T-cell (primary cell): ENCODE results near the gene PDZRN3. TPM values are rescaled to one million over a fixed set of nuclear protein-coding genes. Genes with fewer than 3 reads are reported as not detected.

Source experiments
- ATAC-seq, 4 experiments: fragments of 200-7000 bp in 3 of 4; fragments of 150-1000 bp in 1 of 4; cut with Tn5 transposase; replicated peaks in 1 of 4; 1 replicate in 3 of 4; 2 replicates in 1 of 4; pipeline ENCODE4 v1.10.0; 2021; ENCODE audit warnings: moderate library complexity in 3 of 4, mild to moderate bottlenecking in 2 of 4, moderate number of reproducible peaks in 1 of 4
- CTCF ChIA-PET, 2 donors: fragments of 300-600 bp; sonication (Branson Sonifier 250); formaldehyde crosslinking; loops; one replicate each; lab custom pipeline; 2022; ENCODE audit warnings: antibody characterized with exemption in 2 of 2; lab: Charles Lee
- POLR2A ChIA-PET, 2 donors: fragments of 300-600 bp; sonication (Branson Sonifier 250); formaldehyde crosslinking; loops; one replicate each; lab custom pipeline; 2022; ENCODE audit warnings: antibody characterized with exemption in 2 of 2; lab: Charles Lee
- DNase-seq, 35 experiments: peaks; one replicate each; pipeline versions ENCODE4 v3.0.0 to v3.0.0-alpha.2; 2013 to 2023
- H3K27ac ChIP-seq: one replicate; pipeline ENCODE4 v1.5.1; 2013; ENCODE audit warnings: low read length
- H3K27me3 ChIP-seq, 2 experiments: replicated peaks in 1 of 2; 1 replicate in 1 of 2; 2 replicates in 1 of 2; pipeline versions ENCODE4 v1.6.1 to v1.7.0; 2013; ENCODE audit warnings: low read length in 1 of 2, mixed read lengths in 1 of 2; ENCODE audit not compliant: control insufficient read depth in 2 of 2, insufficient read depth in 2 of 2; ENCODE audit errors: extremely low read depth in 1 of 2
- H3K36me3 ChIP-seq, 2 donors: 1 replicate in 1 of 2; 2 replicates in 1 of 2; pipeline versions ENCODE4 v1.6.1 to v1.7.0; 2013; ENCODE audit warnings: low read length in 1 of 2; ENCODE audit not compliant: control insufficient read depth in 2 of 2, insufficient read depth in 1 of 2; ENCODE audit errors: extremely low read depth in 1 of 2
- H3K4me1 ChIP-seq, 2 experiments: 1 replicate in 1 of 2; 2 replicates in 1 of 2; pipeline versions ENCODE4 v1.6.1 to v1.7.0; 2013; ENCODE audit warnings: low read length in 2 of 2, mixed read lengths in 1 of 2; ENCODE audit not compliant: insufficient read depth in 2 of 2, control insufficient read depth in 1 of 2; ENCODE audit errors: extremely low read depth in 1 of 2
- H3K4me3 ChIP-seq, 2 donors: 1 replicate in 1 of 2; 2 replicates in 1 of 2; pipeline versions ENCODE4 v1.5.1 to v1.7.0; 2013; ENCODE audit warnings: mild to moderate bottlenecking in 2 of 2, low read length in 1 of 2, moderate library complexity in 1 of 2; ENCODE audit not compliant: control insufficient read depth in 1 of 2; ENCODE audit errors: extremely low read depth in 1 of 2
- H3K9me3 ChIP-seq: 2 replicates; pipeline ENCODE4 v1.7.0; 2013
- H3K27ac Mint-ChIP-seq, 2 donors: one replicate each; pipeline ENCODE4 v1.8.0; 2020 to 2021; ENCODE audit warnings: mild to moderate bottlenecking in 2 of 2, mixed read lengths in 2 of 2
- H3K27me3 Mint-ChIP-seq, 2 donors: one replicate each; pipeline ENCODE4 v1.8.0; 2021 to 2022; ENCODE audit warnings: mixed read lengths in 2 of 2
- H3K36me3 Mint-ChIP-seq: one replicate; pipeline ENCODE4 v1.8.0; 2021; ENCODE audit warnings: mixed read lengths
- H3K4me1 Mint-ChIP-seq, 3 donors: one replicate each; pipeline ENCODE4 v1.8.0; 2020 to 2022; ENCODE audit warnings: mixed read lengths in 3 of 3, mild to moderate bottlenecking in 1 of 3
- H3K4me3 Mint-ChIP-seq, 3 donors: one replicate each; pipeline ENCODE4 v1.8.0; 2020 to 2022; ENCODE audit warnings: mild to moderate bottlenecking in 3 of 3, mixed read lengths in 3 of 3, moderate library complexity in 3 of 3
- H3K9me3 Mint-ChIP-seq, 3 donors: one replicate each; pipeline ENCODE4 v1.8.0; 2020 to 2022; ENCODE audit warnings: mixed read lengths in 3 of 3
- WGBS: methylation state at CpG from one replicate; pipeline ENCODE4 v1.1.5; 2013; ENCODE audit warnings: missing lambda C conversion rate; ENCODE audit not compliant: insufficient coverage; 5-methylcytosine and 5-hydroxymethylcytosine counted together
- total RNA-seq, 35 experiments: library from RNA in 6 of 35; stranded (reverse) in 6 of 35; fragments of 120-200 nt in 1 of 35; gene quantifications; one replicate each; pipeline versions ENCODE4 v1.2.1 to v1.2.4 and lab custom pipeline; 2013 to 2026

PDZRN3 gene
- total RNA-seq, 5 donors from 2014 or later (not counting 1 experiment from before 2014, with no cell fraction given), result 0.16 to 0.73 (median 0.18) TPM; not detected in 2

- ChIA-PET CTCF (no interaction called here), POLR2A (no interaction called here)
- Mint-ChIP-seq H3K27me3 (peaks cover 0 to 12% of the 10 kb centered on the region in 2 donors), H3K36me3 (no peaks in the 10 kb centered on the region), H3K9me3 (no peaks in the 10 kb centered on the region), H3K27ac (no peak overlapping the region), H3K4me1 (peaks cover 0 to 4% (median 0%) of the 10 kb centered on the region in 3 donors), H3K4me3 (no peak overlapping the region)
- no CpG with 5 or more reads among the region's 3 CpGs for WGBS
- Histone ChIP-seq H3K36me3 (no peaks in the 10 kb centered on the region), H3K4me1 (no peaks in the 10 kb centered on the region), H3K27ac (no peak overlapping the region), H3K9me3 (no peaks in the 10 kb centered on the region), H3K4me3 (no peak overlapping the region), H3K27me3 (no peaks in the 10 kb centered on the region)
- no peak for DNase-seq
- no peak for ATAC-seq
Measured at GRCh38 chr3:73403444-73403843, 221.3 kb downstream of the PDZRN3 start.

- no peaks in the 10 kb centered on the region for H3K36me3 Mint-ChIP-seq
- H3K9me3 ChIP-seq, result no peaks in the 10 kb centered on the region
- H3K36me3 ChIP-seq, result no peaks in the 10 kb centered on the region
- no peaks in the 10 kb centered on the region for H3K27me3 ChIP-seq
- POLR2A ChIA-PET, result no interaction called here
- H3K4me3 ChIP-seq, result no peak overlapping the region
- H3K27ac ChIP-seq, result no peak overlapping the region
- peaks cover 0 to 8% of the 10 kb centered on the region in 2 donors for H3K27me3 Mint-ChIP-seq
- ATAC-seq (no peak), DNase-seq (no peak)
- H3K4me1 Mint-ChIP-seq, result peaks cover 0 to 4% (median 0%) of the 10 kb centered on the region in 3 donors
- H3K4me1 ChIP-seq, result no peaks in the 10 kb centered on the region
- 67% methylated on average over 5 of the region's 7 CpGs for WGBS
- H3K4me3 Mint-ChIP-seq, result no peak overlapping the region
- CTCF ChIA-PET, result interaction anchor here in 1 of 2 donors (0.6 kb wide), 1 partner anchor 21 kb away, joined by 4 read pairs; no protein-coding TSS in a partner anchor
- H3K9me3 Mint-ChIP-seq, result no peaks in the 10 kb centered on the region
- no peak overlapping the region for H3K27ac Mint-ChIP-seq
Measured at GRCh38 chr3:73401616-73402279, 223.0 kb downstream of the PDZRN3 start.

GRCh38 chr3:73401059-73401458 lies 223.7 kb downstream of the PDZRN3 start:
- Histone ChIP-seq H3K9me3 (no peaks in the 10 kb centered on the region), H3K27me3 (no peaks in the 10 kb centered on the region), H3K4me1 (no peaks in the 10 kb centered on the region), H3K36me3 (no peaks in the 10 kb centered on the region), H3K27ac (no peak overlapping the region), H3K4me3 (no peak overlapping the region)
- H3K36me3 Mint-ChIP-seq, result no peaks in the 10 kb centered on the region
- peaks cover 0 to 4% (median 0%) of the 10 kb centered on the region in 3 donors for H3K4me1 Mint-ChIP-seq
- H3K27ac Mint-ChIP-seq, result no peak overlapping the region
- POLR2A ChIA-PET, result no interaction called here
- H3K9me3 Mint-ChIP-seq, result no peaks in the 10 kb centered on the region
- no peak overlapping the region for H3K4me3 Mint-ChIP-seq
- WGBS, result 0% methylated on average over 2 of the region's 6 CpGs
- ATAC-seq, result no peak
- CTCF ChIA-PET, result no interaction called here
- no peak for DNase-seq
- peaks cover 0 to 8% of the 10 kb centered on the region in 2 donors for H3K27me3 Mint-ChIP-seq

- H3K4me3 ChIP-seq, result no peak overlapping the region
- Mint-ChIP-seq H3K4me3 (no peak overlapping the region), H3K27ac (no peak overlapping the region), H3K4me1 (peaks cover 0 to 4% (median 0%) of the 10 kb centered on the region in 3 donors), H3K27me3 (peaks cover 0 to 11% of the 10 kb centered on the region in 2 donors), H3K9me3 (no peaks in the 10 kb centered on the region), H3K36me3 (no peaks in the 10 kb centered on the region)
- no peaks in the 10 kb centered on the region for H3K4me1 ChIP-seq
- no peak overlapping the region for H3K27ac ChIP-seq
- DNase-seq (no peak), ATAC-seq (no peak)
- H3K27me3 ChIP-seq, result no peaks in the 10 kb centered on the region
- no peaks in the 10 kb centered on the region for H3K36me3 ChIP-seq
- ChIA-PET CTCF (no interaction called here), POLR2A (no interaction called here)
- WGBS, result 60% methylated on average over 1 of the region's 3 CpGs
- H3K9me3 ChIP-seq, result no peaks in the 10 kb centered on the region
Measured at GRCh38 chr3:73399666-73400253, 225.0 kb downstream of the PDZRN3 start.

GRCh38 chr3:73399106-73399505 lies 225.6 kb downstream of the PDZRN3 start:
- Mint-ChIP-seq H3K9me3 (no peaks in the 10 kb centered on the region), H3K4me1 (peaks cover 0 to 4% (median 0%) of the 10 kb centered on the region in 3 donors), H3K27me3 (peaks cover 0 to 6% of the 10 kb centered on the region in 2 donors), H3K4me3 (no peak overlapping the region), H3K36me3 (no peaks in the 10 kb centered on the region), H3K27ac (no peak overlapping the region)
- ATAC-seq (no peak), DNase-seq (no peak)
- Histone ChIP-seq H3K4me1 (no peaks in the 10 kb centered on the region), H3K9me3 (no peaks in the 10 kb centered on the region), H3K4me3 (no peak overlapping the region), H3K27me3 (no peaks in the 10 kb centered on the region), H3K27ac (no peak overlapping the region), H3K36me3 (no peaks in the 10 kb centered on the region)
- POLR2A ChIA-PET, result no interaction called here
- no CpG with 5 or more reads among the region's 3 CpGs for WGBS
- CTCF ChIA-PET, result no interaction called here

GRCh38 chr3:73398084-73398483 lies 226.7 kb downstream of the PDZRN3 start:
- Histone ChIP-seq H3K27me3 (no peaks in the 10 kb centered on the region), H3K27ac (no peak overlapping the region), H3K4me3 (no peak overlapping the region), H3K36me3 (no peaks in the 10 kb centered on the region), H3K4me1 (no peaks in the 10 kb centered on the region), H3K9me3 (no peaks in the 10 kb centered on the region)
- no peaks in the 10 kb centered on the region for H3K9me3 Mint-ChIP-seq
- H3K4me3 Mint-ChIP-seq, result no peak overlapping the region
- peaks cover 0 to 3% of the 10 kb centered on the region in 2 donors for H3K27me3 Mint-ChIP-seq
- WGBS, result 83% methylated on average over 7 of the region's 8 CpGs
- H3K27ac Mint-ChIP-seq, result no peak overlapping the region
- no peak for ATAC-seq
- peaks cover 0 to 4% (median 0%) of the 10 kb centered on the region in 3 donors for H3K4me1 Mint-ChIP-seq
- no peaks in the 10 kb centered on the region for H3K36me3 Mint-ChIP-seq
- ChIA-PET POLR2A (no interaction called here), CTCF (no interaction called here)
- no peak for DNase-seq
